Parathyroid adenoma (tissue), 2 donors: ENCODE results near the gene ULBP2.
"Not testable (repeated sequence)": the region's sequence is repeated elsewhere in the genome, so short reads cannot be mapped to it uniquely, and the experiment has no call there.

Experiments
- H2AFZ ChIP-seq: fragments of 300-600 bp; sonication (generic); one replicate; pipeline ENCODE4 v1.7.0; 2017; ENCODE audit warnings: antibody characterized with exemption, mild to moderate bottlenecking
- H3K27ac ChIP-seq: fragments of 300-600 bp; sonication (generic); one replicate; pipeline ENCODE4 v1.7.0; 2017
- H3K27me3 ChIP-seq: fragments of 300-600 bp; sonication (generic); one replicate; pipeline ENCODE4 v1.7.0; 2017; ENCODE audit warnings: low read length; ENCODE audit not compliant: control insufficient read depth, insufficient read depth
- H3K36me3 ChIP-seq: fragments of 300-600 bp; sonication (generic); one replicate; pipeline ENCODE4 v1.7.0; 2017; ENCODE audit warnings: low read length; ENCODE audit not compliant: control insufficient read depth, insufficient read depth
- H3K4me1 ChIP-seq: fragments of 300-600 bp; sonication (generic); one replicate; pipeline ENCODE4 v1.7.0; 2017; ENCODE audit warnings: control low read depth
- H3K4me2 ChIP-seq: fragments of 300-600 bp; sonication (generic); one replicate; pipeline ENCODE4 v1.7.0; 2017; ENCODE audit warnings: low read length
- H3K4me3 ChIP-seq: fragments of 300-600 bp; sonication (generic); one replicate; pipeline ENCODE4 v1.7.0; 2017; ENCODE audit warnings: low read depth, low read length
- H3K79me2 ChIP-seq: fragments of 300-600 bp; sonication (generic); one replicate; pipeline ENCODE4 v1.7.0; 2017; ENCODE audit warnings: control low read depth
- H3K9ac ChIP-seq: fragments of 300-600 bp; sonication (generic); one replicate; pipeline ENCODE4 v1.7.0; 2017; ENCODE audit warnings: mild to moderate bottlenecking
- H3K9me3 ChIP-seq: fragments of 300-600 bp; sonication (generic); one replicate; pipeline ENCODE4 v1.7.0; 2017; ENCODE audit warnings: low read length; ENCODE audit not compliant: control insufficient read depth
- TF ChIP-seq, protein P1 (sequence below): fragments of 300-600 bp; sonication (generic); IDR thresholded peaks from one replicate; pipeline ENCODE4 v1.7.0; 2017; ENCODE audit warnings: antibody characterized with exemption, mild to moderate bottlenecking
- donor health status: primary hyperparathyroidism.

ULBP2 gene

DNA sequence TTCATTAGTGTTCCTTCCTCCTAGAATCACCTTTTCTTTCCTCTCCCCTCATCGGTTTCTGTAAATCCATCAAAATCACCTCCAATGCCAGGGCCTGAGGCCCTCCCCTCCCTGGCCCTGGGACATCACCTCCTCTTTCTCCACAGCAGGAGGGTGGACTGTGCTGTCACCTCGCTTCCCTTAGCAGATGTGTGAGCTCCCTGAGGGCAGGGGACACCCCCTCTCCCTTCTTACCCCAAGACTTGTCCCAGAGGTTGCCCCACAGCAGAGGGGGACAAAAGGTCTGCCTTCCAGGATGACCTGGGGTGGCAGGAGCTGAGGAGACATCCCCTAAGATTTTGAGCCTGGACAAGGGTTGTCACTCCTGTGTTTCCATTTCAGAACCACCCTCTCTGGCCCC lies 27.8 kb downstream of the ULBP2 start:
- no peaks in the 10 kb centered on the region for H3K36me3 ChIP-seq
- TF ChIP-seq, protein P1, sequence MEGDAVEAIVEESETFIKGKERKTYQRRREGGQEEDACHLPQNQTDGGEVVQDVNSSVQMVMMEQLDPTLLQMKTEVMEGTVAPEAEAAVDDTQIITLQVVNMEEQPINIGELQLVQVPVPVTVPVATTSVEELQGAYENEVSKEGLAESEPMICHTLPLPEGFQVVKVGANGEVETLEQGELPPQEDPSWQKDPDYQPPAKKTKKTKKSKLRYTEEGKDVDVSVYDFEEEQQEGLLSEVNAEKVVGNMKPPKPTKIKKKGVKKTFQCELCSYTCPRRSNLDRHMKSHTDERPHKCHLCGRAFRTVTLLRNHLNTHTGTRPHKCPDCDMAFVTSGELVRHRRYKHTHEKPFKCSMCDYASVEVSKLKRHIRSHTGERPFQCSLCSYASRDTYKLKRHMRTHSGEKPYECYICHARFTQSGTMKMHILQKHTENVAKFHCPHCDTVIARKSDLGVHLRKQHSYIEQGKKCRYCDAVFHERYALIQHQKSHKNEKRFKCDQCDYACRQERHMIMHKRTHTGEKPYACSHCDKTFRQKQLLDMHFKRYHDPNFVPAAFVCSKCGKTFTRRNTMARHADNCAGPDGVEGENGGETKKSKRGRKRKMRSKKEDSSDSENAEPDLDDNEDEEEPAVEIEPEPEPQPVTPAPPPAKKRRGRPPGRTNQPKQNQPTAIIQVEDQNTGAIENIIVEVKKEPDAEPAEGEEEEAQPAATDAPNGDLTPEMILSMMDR = no peak
- no peak overlapping the region for H3K4me2 ChIP-seq
- no peaks in the 10 kb centered on the region for H3K9me3 ChIP-seq
- H3K27me3 ChIP-seq = no peaks in the 10 kb centered on the region
- no peaks in the 10 kb centered on the region for H3K79me2 ChIP-seq
- no peak overlapping the region for H3K9ac ChIP-seq
- H3K27ac ChIP-seq = no peak overlapping the region
- no peak overlapping the region for H3K4me3 ChIP-seq
- H2AFZ ChIP-seq = no peak overlapping the region
- H3K4me1 ChIP-seq = no peaks in the 10 kb centered on the region

DNA sequence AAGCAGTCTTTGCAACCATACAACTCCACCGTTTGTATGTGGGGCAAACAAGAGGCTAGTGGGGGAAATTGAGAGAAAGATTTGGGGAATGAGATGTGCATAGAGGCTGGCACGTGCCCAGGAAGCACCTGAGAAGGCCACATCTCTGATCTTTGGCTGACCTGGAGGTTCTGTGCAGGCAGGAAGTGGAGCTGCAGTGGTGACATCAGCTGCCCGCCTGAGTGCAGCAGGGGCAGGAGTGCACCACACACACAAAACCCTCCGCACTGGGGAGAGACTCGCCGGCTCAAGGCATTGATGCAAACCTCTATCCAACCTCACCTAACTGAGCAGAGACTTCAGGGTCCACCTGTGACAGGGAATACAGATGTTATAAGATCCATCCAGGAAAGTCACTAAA lies 32.6 kb downstream of the ULBP2 start:
- H3K9ac ChIP-seq, H3K27me3 ChIP-seq, H3K27ac ChIP-seq, H3K9me3 ChIP-seq, H3K79me2 ChIP-seq, H3K4me2 ChIP-seq, H2AFZ ChIP-seq, H3K36me3 ChIP-seq, H3K4me1 ChIP-seq, H3K4me3 ChIP-seq: not testable (repeated sequence)

DNA sequence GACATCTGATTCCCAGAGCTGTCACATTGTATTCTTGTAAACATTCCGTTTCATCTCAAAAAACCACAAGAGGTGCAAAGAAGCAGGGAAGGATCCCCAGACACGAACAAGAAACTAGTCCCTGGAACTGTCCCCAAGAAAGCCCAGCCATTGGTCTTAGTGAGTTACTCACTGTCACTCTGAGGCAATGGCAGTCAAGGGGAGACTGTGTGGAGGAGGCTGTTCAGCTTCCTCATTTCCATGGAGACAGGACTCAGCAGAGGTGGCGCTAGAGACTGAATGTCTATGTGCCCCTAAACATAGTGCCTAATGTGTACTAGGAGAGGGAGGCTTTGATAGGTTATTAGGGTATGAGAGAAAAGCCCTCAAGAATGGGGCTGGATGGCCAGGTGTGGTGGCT lies 33.0 kb downstream of the ULBP2 start:
- Histone ChIP-seq H3K4me3 (no peak overlapping the region), H3K9ac (no peak overlapping the region), H3K27me3 (no peaks in the 10 kb centered on the region), H3K36me3 (no peaks in the 10 kb centered on the region), H3K9me3 (no peaks in the 10 kb centered on the region), H3K4me1 (no peaks in the 10 kb centered on the region), H3K4me2 (no peak overlapping the region), H2AFZ (no peak overlapping the region), H3K79me2 (no peaks in the 10 kb centered on the region), H3K27ac (no peak overlapping the region)
- TF ChIP-seq, protein P1 = no peak

DNA sequence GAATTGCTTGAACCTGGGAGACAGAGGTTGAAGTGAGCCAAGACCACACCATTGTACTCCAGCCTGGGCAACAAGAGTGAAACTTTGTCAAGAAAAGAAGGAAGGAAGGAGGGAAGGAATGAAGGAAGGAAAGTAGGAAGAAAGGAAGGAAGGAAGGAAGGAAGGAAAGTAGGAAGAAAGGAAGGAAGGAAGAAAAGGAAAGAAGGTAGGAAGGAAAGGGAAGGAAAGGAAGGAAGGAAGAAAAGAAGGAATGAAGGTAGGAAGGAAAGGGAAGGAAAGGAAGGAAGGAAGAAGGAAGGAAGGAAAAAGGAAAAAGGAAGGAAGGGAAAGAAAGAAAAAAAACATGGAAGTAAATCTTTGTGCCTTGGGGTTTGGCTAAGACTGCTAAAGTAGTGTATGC lies 33.6 kb downstream of the ULBP2 start:
- Histone ChIP-seq H3K27me3 (no peaks in the 10 kb centered on the region), H3K79me2 (no peaks in the 10 kb centered on the region), H3K4me2 (no peak overlapping the region), H3K4me3 (no peak overlapping the region), H3K4me1 (no peaks in the 10 kb centered on the region), H2AFZ (no peak overlapping the region), H3K9me3 (no peaks in the 10 kb centered on the region), H3K9ac (no peak overlapping the region), H3K36me3 (no peaks in the 10 kb centered on the region), H3K27ac (no peak overlapping the region)
- TF ChIP-seq, protein P1 = no peak

DNA sequence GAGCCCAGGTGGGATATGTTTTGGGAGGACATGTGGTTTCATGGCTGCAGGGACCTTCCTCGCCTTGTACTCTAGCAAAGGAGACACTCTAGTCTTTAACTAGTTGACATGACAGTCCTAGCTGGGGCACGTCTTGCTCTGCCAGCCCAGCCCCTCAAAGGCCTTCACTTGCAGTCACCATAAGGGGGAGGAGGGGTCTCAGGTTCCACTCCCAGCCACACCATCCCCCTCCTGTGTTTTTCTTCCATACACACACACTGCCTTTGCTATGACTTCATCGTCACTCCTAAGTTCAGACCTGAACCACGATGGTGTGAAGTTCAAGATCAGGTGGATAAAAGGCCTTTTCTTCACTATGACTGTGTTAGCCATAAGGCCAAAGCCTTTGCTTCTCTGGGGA lies 35.4 kb downstream of the ULBP2 start:
- Histone ChIP-seq H3K4me2 (no peak overlapping the region), H3K9me3 (no peaks in the 10 kb centered on the region), H3K4me1 (no peaks in the 10 kb centered on the region), H3K4me3 (no peak overlapping the region), H3K79me2 (no peaks in the 10 kb centered on the region), H2AFZ (no peak overlapping the region), H3K36me3 (no peaks in the 10 kb centered on the region), H3K27ac (no peak overlapping the region), H3K27me3 (no peaks in the 10 kb centered on the region), H3K9ac (no peak overlapping the region)
- TF ChIP-seq, protein P1 = no peak
